GM18517 (cell line): Measurements from ENCODE around the gene TYW5.
A peak's percentile ranks its signal among the peaks of the same experiment; 100 is the strongest.
"Not testable (repeated sequence)": the region's sequence is repeated elsewhere in the genome, so short reads cannot be mapped to it uniquely, and the experiment has no call there.

Experiments used
- ATAC-seq: cut with Tn5 transposase; IDR thresholded peaks from one replicate; pipeline ENCODE4 v1.9.1; 2021; ENCODE audit warnings: mild to moderate bottlenecking, moderate library complexity; ENCODE audit not compliant: unreplicated experiment

TYW5 gene

DNA sequence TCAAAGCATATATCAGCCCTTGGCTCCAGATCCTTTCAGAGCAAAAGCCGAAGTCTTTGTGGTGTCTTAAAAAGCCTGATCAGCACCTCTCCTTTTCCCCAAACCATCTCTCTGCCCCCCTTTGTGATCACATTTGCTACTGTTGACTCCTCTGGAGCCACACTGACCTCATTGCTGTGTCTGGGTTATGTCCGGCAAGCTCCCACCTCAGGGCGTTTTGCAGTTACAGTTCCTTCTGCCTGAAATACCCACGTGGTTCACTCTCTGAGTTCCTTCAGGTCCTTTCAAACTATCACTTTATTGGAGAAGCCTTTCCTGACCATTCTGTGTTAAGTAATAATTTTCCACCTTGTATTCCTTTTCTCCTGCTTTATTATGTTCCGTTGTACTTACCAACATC, 32.4 kb downstream of the TYW5 start:
- ATAC-seq = no peak

GRCh38 chr2:199916980-199917379, 38.3 kb downstream of the TYW5 start:
- ATAC-seq = no peak

DNA sequence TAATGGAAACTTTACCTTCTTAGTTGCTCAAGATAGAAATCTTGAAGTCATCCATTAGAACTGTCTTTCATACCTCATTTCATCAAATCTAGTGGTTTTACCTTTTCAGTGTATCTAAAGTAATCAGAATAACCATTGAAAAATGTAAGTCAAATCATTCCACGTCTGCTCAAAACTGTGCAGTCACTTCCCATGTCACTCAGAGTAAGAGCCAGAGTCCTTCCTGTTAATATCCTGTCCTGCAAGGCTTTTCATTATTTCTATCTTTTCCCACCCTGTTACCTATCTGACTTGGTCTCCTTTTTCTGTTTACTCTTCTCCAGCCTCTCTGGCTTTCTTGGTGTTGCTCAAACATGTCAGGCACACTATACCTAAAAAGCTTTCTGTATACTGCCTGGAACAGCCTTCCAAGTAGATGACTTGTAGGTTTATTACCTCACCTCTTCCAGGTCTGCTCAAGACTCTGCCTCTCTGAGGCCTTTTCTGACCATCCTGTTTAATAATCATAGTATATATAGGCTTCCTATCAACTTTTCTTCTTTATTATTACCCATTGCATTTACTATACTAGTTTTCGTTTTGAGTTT, 40.8 kb downstream of the TYW5 start:
- no peak for ATAC-seq

DNA sequence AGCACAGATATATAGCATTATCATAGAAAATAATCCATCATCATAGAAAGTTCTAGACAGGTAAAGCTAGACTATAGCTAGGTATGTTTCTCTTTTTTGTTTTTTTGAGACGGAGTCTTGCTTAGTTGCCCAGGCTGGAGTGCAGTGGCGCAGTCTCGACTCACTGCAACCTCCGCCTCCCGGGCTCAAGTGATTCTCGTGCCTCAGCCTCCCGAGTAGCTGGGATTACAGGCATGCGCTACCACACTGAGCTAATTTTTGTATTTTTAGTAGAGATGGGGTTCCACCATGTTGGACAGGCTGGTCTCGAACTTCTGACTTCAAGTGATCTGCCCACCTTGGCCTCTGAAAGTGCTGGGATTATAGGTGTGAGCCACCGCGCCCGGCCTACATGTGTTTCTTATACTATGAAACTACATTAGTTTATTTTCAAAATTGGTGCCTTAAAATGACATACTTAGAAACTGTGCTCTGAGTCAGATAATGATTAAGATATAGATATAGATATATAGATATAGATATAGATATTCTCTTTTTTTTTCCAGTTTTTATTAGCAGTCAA, 42.7 kb downstream of the TYW5 start:
- ATAC-seq = not testable (repeated sequence)

DNA sequence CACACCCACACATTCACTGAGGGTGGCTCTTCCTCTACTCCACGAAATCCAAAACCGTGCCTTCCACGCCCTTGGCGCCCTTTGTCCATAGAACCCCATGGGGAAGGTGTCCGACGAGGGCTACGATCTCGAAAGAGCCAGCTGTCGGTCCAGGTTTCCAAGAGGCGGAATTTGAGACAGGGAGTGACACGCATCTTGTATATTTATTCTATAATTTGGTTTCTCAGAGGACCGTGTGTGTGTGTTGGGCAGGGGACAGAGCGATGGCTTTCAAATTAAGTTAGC, 43.5 kb downstream of the TYW5 start:
- ATAC-seq = no peak

DNA sequence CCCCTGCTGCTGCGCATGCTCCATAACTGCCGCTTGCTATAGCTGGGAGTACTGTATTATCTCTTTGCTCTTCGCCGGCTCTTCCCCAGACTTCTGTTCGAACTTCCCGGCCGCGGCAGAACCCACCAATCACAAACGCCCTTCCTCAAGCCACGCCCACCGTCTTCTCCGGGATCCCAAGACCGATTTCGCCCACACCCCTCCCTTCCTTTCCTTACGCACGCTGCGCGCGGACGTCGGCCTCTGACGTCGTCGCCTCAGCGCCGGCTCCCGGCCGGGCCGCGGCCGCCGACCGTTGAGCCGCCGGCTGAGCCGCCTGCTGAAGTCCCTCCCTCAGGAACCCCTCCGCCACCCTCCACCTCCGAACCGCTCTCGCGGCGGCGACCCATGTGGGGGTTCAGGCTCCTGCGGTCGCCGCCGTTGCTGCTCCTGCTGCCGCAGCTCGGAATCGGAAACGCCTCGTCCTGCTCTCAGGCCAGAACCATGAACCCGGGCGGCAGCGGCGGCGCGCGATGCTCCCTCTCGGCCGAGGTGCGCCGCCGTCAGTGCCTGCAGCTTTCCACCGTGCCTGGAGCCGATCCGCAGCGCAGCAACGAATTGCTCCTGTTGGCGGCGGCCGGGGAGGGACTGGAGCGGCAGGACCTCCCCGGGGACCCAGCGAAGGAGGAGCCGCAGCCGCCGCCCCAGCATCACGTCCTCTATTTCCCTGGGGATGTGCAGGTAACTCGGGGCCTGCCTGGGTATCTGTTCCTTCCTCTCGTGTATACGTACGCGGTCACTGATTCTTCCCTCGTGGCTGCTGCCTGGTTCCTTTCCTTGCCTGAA, 44.0 kb downstream of the TYW5 start, which contains the start of gene C2orf69:
C2orf69 (plus strand) TSS at position 242 of the 825 bp plus-strand sequence; CDS start at position 388, 146 bp downstream.
- ATAC-seq = peak; percentile 85

- ATAC-seq = no peak
These were observed 44.8 kb downstream of the TYW5 start for GRCh38 chr2:199910338-199911051.

GRCh38 chr2:199907008-199907714, 48.1 kb downstream of the TYW5 start:
- no peak for ATAC-seq

- ATAC-seq = no peak
These were observed 52.2 kb downstream of the TYW5 start for GRCh38 chr2:199903111-199903510.

- no peak for ATAC-seq
These were observed 52.7 kb downstream of the TYW5 start for GRCh38 chr2:199902486-199903110.

DNA sequence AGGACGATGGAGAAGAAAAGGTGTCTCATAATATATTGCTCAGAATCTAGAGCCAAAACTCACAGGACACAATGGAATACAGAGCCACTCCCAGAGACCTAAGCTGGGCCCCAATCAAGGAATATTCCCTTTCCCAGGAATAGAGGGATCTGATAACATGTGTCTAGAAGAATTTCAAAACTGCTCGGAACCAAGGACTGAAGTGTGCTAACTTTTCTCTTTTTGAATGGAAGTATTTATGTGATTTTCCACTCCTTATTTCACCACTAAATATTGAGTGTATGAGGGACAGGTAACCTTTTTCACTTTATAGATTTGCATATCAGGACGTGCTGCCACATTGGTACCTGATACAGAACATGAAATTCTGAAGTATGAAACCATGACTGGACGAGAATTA, 53.3 kb downstream of the TYW5 start:
- no peak for ATAC-seq

GRCh38 chr2:199896617-199897016, 58.7 kb downstream of the TYW5 start:
- ATAC-seq = no peak

GRCh38 chr2:199895406-199895805, 59.9 kb downstream of the TYW5 start:
- no peak for ATAC-seq

- ATAC-seq = no peak
These were observed 71.6 kb downstream of the TYW5 start for GRCh38 chr2:199883474-199884212.

DNA sequence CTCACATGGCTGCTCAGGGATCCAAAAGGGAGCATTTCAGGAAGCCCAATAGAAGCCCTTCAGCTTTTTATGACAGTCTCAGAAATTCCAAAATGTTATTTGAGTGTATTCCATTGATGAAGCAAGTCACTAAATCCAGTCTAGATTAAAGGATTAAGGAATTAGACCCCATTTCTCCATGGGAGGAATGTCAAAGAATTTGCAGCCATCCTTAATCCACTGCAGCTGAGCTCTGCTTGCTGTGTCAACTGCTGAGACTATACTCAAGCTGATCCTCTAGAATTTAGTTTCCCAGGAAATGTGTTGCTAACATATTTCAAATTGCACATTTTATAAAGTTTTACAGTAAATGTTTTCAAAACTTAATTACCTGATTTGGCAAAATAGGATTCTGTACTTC, 72.6 kb downstream of the TYW5 start:
- ATAC-seq = no peak
